ENCODE data around the gene MSANTD1.
A peak's percentile ranks its signal among the peaks of the same experiment; 100 is the strongest.

MSANTD1 gene

GRCh38 chr4:3248811-3249661 is at the start of gene MSANTD1:
MSANTD1 (plus strand) TSS chr4:3249159; CDS start chr4:3249223, 64 bp downstream.
- no peak for DNase-seq

GRCh38 chr4:3199653-3200422 is 49.1 kb upstream of the MSANTD1 start:
- no peak for DNase-seq

GRCh38 chr4:3200423-3201090 is 48.4 kb upstream of the MSANTD1 start:
- no peak for DNase-seq

GRCh38 chr4:3201718-3202702 is 46.9 kb upstream of the MSANTD1 start:
- peak; percentile 43 for DNase-seq

GRCh38 chr4:3202836-3203820 is 45.8 kb upstream of the MSANTD1 start:
- DNase-seq: no peak

GRCh38 chr4:3203971-3204431 is 45.0 kb upstream of the MSANTD1 start:
- no peak for DNase-seq

- DNase-seq: no peak
Observed at GRCh38 chr4:3205995-3206394, 43.0 kb upstream of the MSANTD1 start.

- no peak for DNase-seq
Observed at GRCh38 chr4:3206439-3207100, 42.4 kb upstream of the MSANTD1 start.

- DNase-seq: no peak
Observed at GRCh38 chr4:3207531-3208037, 41.4 kb upstream of the MSANTD1 start.

- DNase-seq: no peak
Observed at GRCh38 chr4:3208826-3209225, 40.1 kb upstream of the MSANTD1 start.

GRCh38 chr4:3209551-3210325 is 39.2 kb upstream of the MSANTD1 start:
- DNase-seq: no peak

GRCh38 chr4:3210467-3210866 is 38.5 kb upstream of the MSANTD1 start:
- no peak for DNase-seq

GRCh38 chr4:3211866-3212265 is 37.1 kb upstream of the MSANTD1 start:
- DNase-seq: no peak

GRCh38 chr4:3212391-3213105 is 36.4 kb upstream of the MSANTD1 start:
- DNase-seq: no peak

GRCh38 chr4:3213106-3213425 is 35.9 kb upstream of the MSANTD1 start:
- DNase-seq: no peak

- no peak for DNase-seq
Observed at GRCh38 chr4:3213661-3214250, 35.2 kb upstream of the MSANTD1 start.

- DNase-seq: no peak
Observed at GRCh38 chr4:3215256-3215655, 33.7 kb upstream of the MSANTD1 start.

GRCh38 chr4:3215733-3216132 is 33.2 kb upstream of the MSANTD1 start:
- DNase-seq: no peak
